DND-41 (cell line): ENCODE data around the gene TRMT112.

ENCODE experiments used
- CTCF ChIP-seq: IDR thresholded peaks from 2 replicates; pipeline ENCODE4 v1.5.1; 2012; ENCODE audit warnings: borderline replicate concordance, low read length, moderate library complexity, mild to moderate bottlenecking; ENCODE audit not compliant: poor library complexity, severe bottlenecking; ENCODE audit errors: extremely low read depth
- EZH2 ChIP-seq: IDR thresholded peaks from 3 replicates; pipeline ENCODE4 v1.6.1; 2012; ENCODE audit warnings: borderline replicate concordance, low read depth, mild to moderate bottlenecking, moderate library complexity, low read length, inconsistent platforms; ENCODE audit not compliant: severe bottlenecking

- no peak for TF ChIP-seq CTCF
- no peak for TF ChIP-seq EZH2
These were observed 3.1 kb downstream of the TRMT112 start for GRCh38 chr11:64314146-64314804.
